ENCODE measurements around the gene PVALEF. TPM values are rescaled to one million over a fixed set of nuclear protein-coding genes. Genes with fewer than 3 reads are reported as not detected.

Gene PVALEF
- total and polyA plus RNA-seq, 2 of the 8 experiments (the other 6 are each of a cell fraction or from before 2014, with no cell fraction given): 0.03 TPM; not detected in 1

GRCh38 chr17:81116704-81117103 lies 48.6 kb upstream of the PVALEF start:
- ChIA-PET CTCF (ENCODE audit: partially characterized antibody) (interaction anchor here (0.9 to 6.2 kb wide), 5 partner anchors 13 to 114 kb away, joined by 3 to 45 read pairs (median 3); no protein-coding TSS in a partner anchor), POLR2A (ENCODE audit: partially characterized antibody) (no interaction called here)
- no peaks in the 10 kb centered on the region for H3K36me3 ChIP-seq (ENCODE audit: control insufficient read depth in 2 of 4, insufficient read depth in 4 of 4, low read length in 3 of 4)
- no peak overlapping the region for H3K56ac ChIP-seq (replicated peaks; ENCODE audit: insufficient read length, low read depth, low read length)
- H4K5ac ChIP-seq (ENCODE audit: insufficient read length, low read depth, low read length): no peak overlapping the region
- H3K4me2 ChIP-seq (ENCODE audit: insufficient read depth in 1 of 2, low read depth in 2 of 2, low read length in 2 of 2): no peak overlapping the region
- H2AFZ ChIP-seq (ENCODE audit: low read length): no peak overlapping the region
- no peak for DNase-seq (ENCODE audit: low read depth in 1 of 2, low spot score in 2 of 2)
- no peaks in the 10 kb centered on the region for H4K20me1 ChIP-seq (replicated peaks in 1 of 2; ENCODE audit: control insufficient read depth in 1 of 2, insufficient read depth in 2 of 2, low read length in 2 of 2)
- no peak overlapping the region for H2AK5ac ChIP-seq (ENCODE audit: low read depth, low read length)
- H2BK120ac ChIP-seq (replicated peaks; ENCODE audit: low read depth, low read length): no peak overlapping the region
- no peaks in the 10 kb centered on the region for H3K9me3 ChIP-seq (ENCODE audit: insufficient read depth in 2 of 2, low read depth in 1 of 2, low read length in 1 of 2)
- no peaks in the 10 kb centered on the region for H3K79me2 ChIP-seq (ENCODE audit: control insufficient read depth in 1 of 2, insufficient read depth in 2 of 2, low read length in 2 of 2)
- no peak overlapping the region for H3K14ac ChIP-seq (ENCODE audit: insufficient read length)
- no peak overlapping the region for H2BK5ac ChIP-seq (ENCODE audit: low read depth, low read length)
- H3K79me1 ChIP-seq (ENCODE audit: low read depth, low read length): no peaks in the 10 kb centered on the region; the same call in none of the 2 replicates
- no peaks in the 10 kb centered on the region; a peak in 3 of 7 replicates for H3K27me3 ChIP-seq (replicated peaks in 1 of 4; ENCODE audit: control insufficient read depth in 3 of 4, extremely low read depth in 1 of 4, insufficient read depth in 3 of 4, low read length in 3 of 4)
- peaks cover 0 to 10% (median 6%) of the 10 kb centered on the region in 4 experiments; a peak in 5 of 7 replicates for H3K4me1 ChIP-seq (replicated peaks in 1 of 4; ENCODE audit: control insufficient read depth in 3 of 4, insufficient read depth in 4 of 4, low read length in 3 of 4)
- H3K23ac ChIP-seq (ENCODE audit: insufficient read length): no peak overlapping the region
- no peak overlapping the region for H2BK15ac ChIP-seq (ENCODE audit: low read length)
- no peak overlapping the region for H2BK20ac ChIP-seq (ENCODE audit: low read length)
- WGBS, 2 experiments (ENCODE audit: extremely low coverage in 1 of 2, insufficient coverage in 1 of 2, insufficient read length in 1 of 2, insufficient replicate concordance in 2 of 2, low coverage in 1 of 2, low lambda C conversion rate in 2 of 2, missing lambda C conversion rate in 1 of 2): 88% methylated on average over 3 of the region's 8 CpGs; no CpG with 5 or more reads in 1 of the 2 experiments
- no peak overlapping the region for H3K4me3 ChIP-seq (ENCODE audit: extremely low read depth in 1 of 4, insufficient read depth in 2 of 4, low read depth in 3 of 4, low read length in 4 of 4)
- H4K8ac ChIP-seq (ENCODE audit: extremely low read depth, insufficient read depth, low read length): no peak overlapping the region
- H3K9ac ChIP-seq (replicated peaks in 1 of 4; ENCODE audit: extremely low read depth in 1 of 4, low read depth in 3 of 4, low read length in 3 of 4): no peak overlapping the region
- H3K23me2 ChIP-seq (ENCODE audit: low read depth, low read length): peaks cover 3% of the 10 kb centered on the region; the same call in 1 of the 2 replicates
- no peak overlapping the region for H4K91ac ChIP-seq (replicated peaks; ENCODE audit: insufficient read length, low read length)
- H3K27ac ChIP-seq (ENCODE audit: low read depth, low read length): no peak overlapping the region
- no peak overlapping the region for H3K18ac ChIP-seq (ENCODE audit: extremely low read depth, low read length)
- H3K4ac ChIP-seq (replicated peaks; ENCODE audit: insufficient read length, low read depth, low read length): no peak overlapping the region
- no peak overlapping the region for H2BK12ac ChIP-seq (ENCODE audit: low read depth, low read length)
- FAIRE-seq: no peak
- TF ChIP-seq ASH2L (IDR thresholded peaks at IDR 0.05; ENCODE audit: low read length) (no peak), KDM5A (IDR thresholded peaks at IDR 0.05; ENCODE audit: low read length) (no peak), TEAD4 (IDR thresholded peaks at IDR 0.05; ENCODE audit: low read depth, low read length) (no peak), CTCF (IDR thresholded peaks at IDR 0.05; ENCODE audit: control extremely low read depth in 1 of 3, insufficient read depth in 1 of 3, low read depth in 1 of 3, low read length in 3 of 3) (no peak), USF2 (IDR thresholded peaks at IDR 0.05; ENCODE audit: low read length) (no peak), NANOG (IDR thresholded peaks at IDR 0.05; ENCODE audit: insufficient read depth, low read depth, low read length, poor library complexity, severe bottlenecking) (no peak), SIRT6 (IDR thresholded peaks at IDR 0.05; ENCODE audit: low read length) (no peak), SIX5 (IDR thresholded peaks at IDR 0.05; ENCODE audit: low read depth, low read length) (no peak), E2F6 (IDR thresholded peaks at IDR 0.05) (no peak), POLR2AphosphoS5 (IDR thresholded peaks at IDR 0.05; ENCODE audit: low read depth, low read length) (no peak)
